H1 (cell line): Measurements from ENCODE around the gene ENTPD6. TPM values are rescaled to one million over a fixed set of nuclear protein-coding genes. Genes with fewer than 3 reads are reported as not detected.

ENCODE experiments used
- CBX5 ChIP-seq: fragments of 300-800, 300-1000 bp; sonication (generic); IDR thresholded peaks from 2 replicates; pipeline ENCODE4 v1.7.1; 2016; ENCODE audit warnings: antibody characterized with exemption, low read length, low read depth
- CBX8 ChIP-seq: fragments of 300-800, 300-1000 bp; sonication (generic); IDR thresholded peaks from 2 replicates; pipeline ENCODE4 v1.7.1; 2016; ENCODE audit warnings: low read depth, low read length, borderline replicate concordance
- CEBPB ChIP-seq: IDR thresholded peaks from 2 replicates; pipeline ENCODE4 v1.6.1; 2012; ENCODE audit warnings: low read depth, low read length
- CREB1 ChIP-seq: IDR thresholded peaks from 2 replicates; pipeline ENCODE4 v1.6.1; 2012; ENCODE audit warnings: inconsistent platforms
- FOSL1 ChIP-seq: IDR thresholded peaks from 2 replicates; pipeline ENCODE4 v1.6.1; 2011; ENCODE audit warnings: mild to moderate bottlenecking, low read depth, low read length, moderate library complexity; ENCODE audit not compliant: insufficient read depth
- JUN ChIP-seq: IDR thresholded peaks from 2 replicates; pipeline ENCODE4 v1.6.1; 2011; ENCODE audit warnings: low read depth, mild to moderate bottlenecking, improper control_type of control experiment, low read length
- JUND ChIP-seq: IDR thresholded peaks from 2 replicates; pipeline ENCODE4 v1.6.1; 2011; ENCODE audit warnings: mild to moderate bottlenecking, improper control_type of control experiment, low read length
- MAFK ChIP-seq: IDR thresholded peaks from 2 replicates; pipeline ENCODE4 v1.6.1; 2012; ENCODE audit warnings: low read depth, mild to moderate bottlenecking, improper control_type of control experiment, low read length
- NANOG ChIP-seq: IDR thresholded peaks from 2 replicates; pipeline ENCODE4 v1.6.1; 2011; ENCODE audit warnings: low read length, low read depth, mild to moderate bottlenecking, inconsistent platforms; ENCODE audit not compliant: insufficient read depth, poor library complexity, severe bottlenecking
- PHF8 ChIP-seq: fragments of 200-600 bp; sonication (generic); conservative IDR thresholded peaks from 2 replicates; pipeline ENCODE4 v1.7.1; 2012; ENCODE audit warnings: low read depth, mild to moderate bottlenecking, inconsistent platforms, low read length, moderate library complexity
- POLR2A ChIP-seq, 2 experiments: IDR thresholded peaks; 1 replicate in 1 of 2; 2 replicates in 1 of 2; pipeline ENCODE4 v1.6.1; 2011; ENCODE audit warnings: low read depth in 2 of 2, low read length in 2 of 2, mild to moderate bottlenecking in 2 of 2; ENCODE audit errors: control extremely low read depth in 1 of 2
- POU5F1 ChIP-seq: IDR thresholded peaks from 2 replicates; pipeline ENCODE4 v1.6.1; 2011; ENCODE audit warnings: low read depth, mild to moderate bottlenecking, low read length, moderate library complexity
- SAP30 ChIP-seq: fragments of 300-600 bp; sonication (generic); IDR thresholded peaks from 2 replicates; pipeline ENCODE4 v1.7.1; 2012; ENCODE audit warnings: low read length, moderate library complexity, mild to moderate bottlenecking, inconsistent platforms; ENCODE audit not compliant: insufficient read depth, insufficient replicate concordance
- SIRT6 ChIP-seq: IDR thresholded peaks from one replicate; pipeline ENCODE4 v1.7.1; 2012; ENCODE audit warnings: low read length, inconsistent platforms
- SIX5 ChIP-seq: IDR thresholded peaks from 2 replicates; pipeline ENCODE4 v1.6.1; 2011; ENCODE audit warnings: mild to moderate bottlenecking, low read depth, low read length
- SP2 ChIP-seq: IDR thresholded peaks from 2 replicates; pipeline ENCODE4 v1.6.1; 2012; ENCODE audit warnings: mild to moderate bottlenecking, low read length, inconsistent platforms
- SP4 ChIP-seq: IDR thresholded peaks from 2 replicates; pipeline ENCODE4 v1.6.1; 2012; ENCODE audit warnings: low read length, inconsistent platforms
- SRF ChIP-seq: IDR thresholded peaks from 2 replicates; pipeline ENCODE4 v1.6.1; 2011; ENCODE audit warnings: mild to moderate bottlenecking, low read depth, low read length, moderate library complexity
- SUZ12 ChIP-seq: fragments of 200-600 bp; sonication (generic); IDR thresholded peaks from 2 replicates; pipeline ENCODE4 v1.6.1; 2012; ENCODE audit warnings: mild to moderate bottlenecking, inconsistent platforms, low read length, moderate library complexity, mixed read lengths
- TBP ChIP-seq: IDR thresholded peaks from 2 replicates; pipeline ENCODE4 v1.6.1; 2011; ENCODE audit warnings: low read depth, low read length, improper control_type of control experiment
- YY1 ChIP-seq: IDR thresholded peaks from 2 replicates; pipeline ENCODE4 v1.6.1; 2011; ENCODE audit warnings: low read depth, mild to moderate bottlenecking, low read length
- ZNF274 ChIP-seq: IDR thresholded peaks from 2 replicates; pipeline ENCODE4 v1.7.0; 2012; ENCODE audit warnings: low read length, borderline replicate concordance; ENCODE audit errors: extremely low read depth
- polyA plus RNA-seq, 7 experiments: library from polyadenylated mRNA; depleted of rRNA in 3 of 7; stranded (reverse) in 5 of 7; unstranded in 2 of 7; fragments of >200 nt in 5 of 7; fragments of 200-250 nt in 2 of 7; gene quantifications; 1 replicate in 5 of 7; 2 replicates in 1 of 7; 4 replicates in 1 of 7; pipeline versions ENCODE4 v1.2.1 to v1.2.3, GENCODE V29; 2011 to 2013; ENCODE audit warnings: missing spikeins in 2 of 7, mixed read lengths in 2 of 7
- total RNA-seq: library from RNA; stranded (reverse); fragmentation: NEBNext Ultra II Directional; extraction: Animal tissue kit (Norgen Biotek cat#: 25700); gene quantifications from 2 replicates; pipeline ENCODE4 v1.2.1, GENCODE V29; 2021
- TF ChIP-seq, protein P1 (sequence below): IDR thresholded peaks from 2 replicates; pipeline ENCODE4 v1.6.1; 2012; ENCODE audit warnings: inconsistent platforms
- TF ChIP-seq, protein P2 (sequence below): IDR thresholded peaks from 2 replicates; pipeline ENCODE4 v1.6.1; 2012; ENCODE audit warnings: low read length, inconsistent platforms

The ENTPD6 gene
- total and polyA plus RNA-seq, 2 of the 8 experiments (the other 6 are each of a cell fraction or from before 2014, with no cell fraction given), result 47.8 to 57.3 TPM

DNA sequence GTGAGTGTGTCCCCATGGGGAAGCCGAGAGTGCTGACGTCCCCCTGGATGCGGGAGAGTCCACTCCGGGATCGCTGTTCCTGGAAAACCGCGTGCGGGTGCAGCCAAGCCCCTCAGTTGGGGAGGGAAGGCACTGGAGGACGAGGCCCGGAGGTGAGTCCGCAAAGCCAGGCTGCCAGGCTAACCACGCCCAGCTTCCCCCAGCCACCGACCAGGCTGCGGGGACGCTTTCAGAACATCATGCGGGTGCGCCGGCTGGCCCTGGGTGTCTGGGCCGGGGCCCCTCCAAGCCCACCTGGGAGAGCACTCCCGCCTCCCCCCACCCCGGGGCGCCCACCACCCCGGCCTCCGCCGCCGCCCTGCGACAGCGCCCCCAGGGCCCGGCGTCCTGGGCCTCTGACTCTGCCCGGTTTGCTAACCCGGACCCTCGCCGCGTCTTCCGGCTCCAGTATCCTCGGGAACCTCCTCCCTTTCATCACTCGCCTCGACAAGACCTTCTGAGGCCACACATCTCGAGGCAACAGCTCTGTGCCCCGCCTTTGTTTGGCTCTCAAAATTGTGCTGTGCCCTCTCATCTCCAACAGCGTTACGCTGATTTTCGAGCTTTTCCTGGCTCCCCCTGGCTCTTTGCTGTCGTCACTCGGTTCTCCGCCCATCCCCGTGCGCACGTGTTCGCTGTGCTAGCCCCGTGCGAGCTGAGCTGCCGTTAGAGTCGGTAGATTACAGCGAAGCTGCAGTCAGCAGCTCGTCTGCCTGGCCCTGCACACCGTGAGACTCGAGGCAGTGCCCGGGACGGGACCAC, 47.1 kb upstream of the ENTPD6 start (continued):
- TF ChIP-seq JUND (no peak), TBP (peak; percentile 21), SP2 (no peak), JUN (no peak), SUZ12 (peak; percentile 76), CEBPB (no peak), CBX5 (no peak), CREB1 (peak; percentile 74), SAP30 (no peak), FOSL1 (no peak), ZNF274 (no peak), SP4 (no peak), PHF8 (no peak), MAFK (no peak), NANOG (no peak), CBX8 (no peak), SIRT6 (no peak), POU5F1 (no peak), SRF (no peak), YY1 (no peak), POLR2A (IDR thresholded peaks at IDR 0.05; ENCODE audit: control extremely low read depth in 1 of 2, low read depth in 2 of 2, low read length in 2 of 2) (no peak), SIX5 (no peak)
- TF ChIP-seq, protein P1, sequence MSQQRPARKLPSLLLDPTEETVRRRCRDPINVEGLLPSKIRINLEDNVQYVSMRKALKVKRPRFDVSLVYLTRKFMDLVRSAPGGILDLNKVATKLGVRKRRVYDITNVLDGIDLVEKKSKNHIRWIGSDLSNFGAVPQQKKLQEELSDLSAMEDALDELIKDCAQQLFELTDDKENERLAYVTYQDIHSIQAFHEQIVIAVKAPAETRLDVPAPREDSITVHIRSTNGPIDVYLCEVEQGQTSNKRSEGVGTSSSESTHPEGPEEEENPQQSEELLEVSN, result peak; percentile 97
- TF ChIP-seq, protein P2, sequence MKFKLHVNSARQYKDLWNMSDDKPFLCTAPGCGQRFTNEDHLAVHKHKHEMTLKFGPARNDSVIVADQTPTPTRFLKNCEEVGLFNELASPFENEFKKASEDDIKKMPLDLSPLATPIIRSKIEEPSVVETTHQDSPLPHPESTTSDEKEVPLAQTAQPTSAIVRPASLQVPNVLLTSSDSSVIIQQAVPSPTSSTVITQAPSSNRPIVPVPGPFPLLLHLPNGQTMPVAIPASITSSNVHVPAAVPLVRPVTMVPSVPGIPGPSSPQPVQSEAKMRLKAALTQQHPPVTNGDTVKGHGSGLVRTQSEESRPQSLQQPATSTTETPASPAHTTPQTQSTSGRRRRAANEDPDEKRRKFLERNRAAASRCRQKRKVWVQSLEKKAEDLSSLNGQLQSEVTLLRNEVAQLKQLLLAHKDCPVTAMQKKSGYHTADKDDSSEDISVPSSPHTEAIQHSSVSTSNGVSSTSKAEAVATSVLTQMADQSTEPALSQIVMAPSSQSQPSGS, result no peak
